GM12891 (cell line): ENCODE results near the gene MYOZ3.

Source experiments
- PAX5 ChIP-seq: IDR thresholded peaks from 2 replicates; pipeline ENCODE4 v1.6.1; 2011; ENCODE audit warnings: low read length, moderate library complexity, mild to moderate bottlenecking; ENCODE audit not compliant: insufficient read depth, severe bottlenecking
- POLR2A ChIP-seq: IDR thresholded peaks from 2 replicates; pipeline ENCODE4 v1.6.1; 2011; ENCODE audit warnings: low read depth, low read length, control low read depth
- POLR2AphosphoS5 ChIP-seq: IDR thresholded peaks from 2 replicates; pipeline ENCODE4 v1.6.1; 2011; ENCODE audit warnings: low read depth, low read length, control low read depth
- POU2F2 ChIP-seq: IDR thresholded peaks from 2 replicates; pipeline ENCODE4 v1.6.1; 2011; ENCODE audit warnings: low read depth, mild to moderate bottlenecking, control low read depth, low read length, moderate library complexity
- SPI1 ChIP-seq: IDR thresholded peaks from 2 replicates; pipeline ENCODE4 v1.6.1; 2011; ENCODE audit warnings: low read depth, low read length, control low read depth
- TAF1 ChIP-seq: IDR thresholded peaks from 2 replicates; pipeline ENCODE4 v1.6.1; 2011; ENCODE audit warnings: low read depth, low read length, control low read depth

DNA sequence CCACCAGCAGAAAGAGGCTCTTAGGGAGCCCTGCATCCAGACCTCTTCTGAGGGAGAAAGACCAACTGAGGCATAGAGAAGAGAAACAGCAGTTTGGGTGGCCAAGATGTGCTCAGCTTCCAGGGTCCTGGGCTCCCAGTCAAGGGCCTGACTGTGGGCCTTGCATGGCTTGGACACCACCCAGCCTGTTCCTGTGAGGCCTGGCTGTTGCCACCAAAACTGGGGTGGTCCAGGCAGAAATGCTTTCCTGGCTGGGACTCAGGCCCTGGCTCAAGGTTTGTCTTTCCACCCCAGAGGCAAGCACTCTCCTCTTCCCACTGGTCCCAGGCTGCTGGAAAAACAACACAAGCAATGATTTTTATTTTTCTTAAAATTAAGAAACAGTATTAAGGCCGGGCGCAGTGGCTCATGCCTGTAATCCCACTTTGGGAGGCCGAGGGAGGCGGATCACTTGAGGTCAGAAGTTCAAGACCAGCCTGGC is 13.3 kb downstream of the MYOZ3 start:
- TF ChIP-seq POLR2AphosphoS5 (no peak), POLR2A (no peak), TAF1 (no peak), POU2F2 (no peak), PAX5 (no peak), SPI1 (no peak)
